ENCODE results near the gene NOX5.
"Not testable (repeated sequence)": the region's sequence is repeated elsewhere in the genome, so short reads cannot be mapped to it uniquely, and the experiment has no call there.

NOX5 gene

DNA sequence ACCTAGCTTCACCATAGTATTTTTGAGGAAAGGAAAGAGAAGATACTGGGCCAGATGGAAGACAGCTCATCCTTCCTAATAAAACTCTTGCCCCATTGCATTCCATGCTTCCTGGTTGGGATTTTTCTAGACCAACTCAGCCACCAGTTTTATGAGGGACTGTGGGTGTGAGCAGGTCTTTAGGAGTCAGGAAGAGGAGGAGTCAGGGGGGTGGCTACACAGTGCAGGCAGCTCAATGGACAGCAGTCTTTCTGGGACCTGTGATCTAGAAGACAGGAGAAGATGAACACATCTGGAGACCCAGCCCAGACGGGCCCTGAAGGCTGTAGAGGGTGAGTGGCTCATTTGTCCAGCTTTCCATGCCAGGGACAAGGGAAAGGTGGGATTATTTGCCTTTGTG, at the start of gene NOX5:
NOX5 (plus strand) TSS at position 242 of the 400 bp plus-strand sequence; CDS start at position 283, 41 bp downstream.
- H3K9me3 Mint-ChIP-seq = peaks cover 5% of the 10 kb centered on the region
- no peak within 1 kb of the TSS for H3K4me3 Mint-ChIP-seq
- no peak within 1 kb of the TSS for H3K27ac Mint-ChIP-seq (ENCODE audit: low read depth)
- H3K27me3 Mint-ChIP-seq = peaks cover 49% of the 10 kb centered on the region
- H3K4me1 Mint-ChIP-seq = no peaks in the 10 kb centered on the region
- H3K36me3 Mint-ChIP-seq (ENCODE audit: insufficient read depth) = no peaks in the 10 kb centered on the region
- DNase-seq (ENCODE audit: low spot score in 2 of 2) (no peak), ATAC-seq (replicated peaks; ENCODE audit: extremely low read depth, poor library complexity, severe bottlenecking) (no peak)

DNA sequence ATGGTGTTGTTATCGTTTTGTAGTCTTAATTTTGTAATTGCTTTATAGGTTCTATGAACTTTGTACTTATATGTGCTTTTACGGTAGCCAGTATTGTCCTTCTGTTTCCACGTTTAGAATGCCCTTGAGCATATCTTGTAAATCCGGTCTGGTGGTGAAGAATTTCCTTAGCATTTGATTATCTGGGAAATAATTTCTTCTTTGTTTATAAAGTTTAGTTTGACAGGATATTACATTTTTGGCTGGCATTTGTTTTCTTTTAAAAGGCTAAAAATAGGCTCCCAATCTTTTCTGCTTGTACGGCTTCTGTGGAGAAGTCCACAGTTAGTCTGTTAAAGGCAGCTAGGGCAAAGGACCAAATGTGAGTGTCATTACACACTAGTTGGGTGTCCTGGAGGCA, 47.5 kb upstream of the NOX5 start:
- no peak overlapping the region for H3K4me3 Mint-ChIP-seq
- no peaks in the 10 kb centered on the region for H3K36me3 Mint-ChIP-seq (ENCODE audit: insufficient read depth)
- ATAC-seq (replicated peaks; ENCODE audit: extremely low read depth, poor library complexity, severe bottlenecking) = no peak
- H3K27ac Mint-ChIP-seq (ENCODE audit: low read depth) = no peak overlapping the region
- peaks cover 53% of the 10 kb centered on the region for H3K27me3 Mint-ChIP-seq
- peaks cover 12% of the 10 kb centered on the region for H3K9me3 Mint-ChIP-seq
- DNase-seq (ENCODE audit: low spot score in 2 of 2) = no peak
- H3K4me1 Mint-ChIP-seq = no peaks in the 10 kb centered on the region

DNA sequence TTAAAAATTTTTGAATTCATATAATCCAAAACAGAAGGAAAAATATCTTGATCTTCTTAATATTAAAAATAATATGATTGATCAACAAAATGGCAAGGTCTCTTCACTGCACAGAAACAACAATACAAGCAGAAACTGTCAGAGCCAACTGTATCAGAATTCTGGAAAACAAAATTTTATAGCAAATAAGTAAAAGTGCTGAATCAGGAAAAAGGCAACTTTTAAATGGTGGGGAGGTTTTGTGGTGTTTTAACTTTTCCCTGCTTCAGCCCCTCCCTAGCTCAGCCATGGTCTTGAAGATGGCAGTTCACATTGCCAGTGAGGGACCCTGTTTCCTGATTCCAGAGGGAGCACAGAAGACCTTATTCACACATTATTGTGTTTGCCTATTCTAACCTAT, 46.5 kb upstream of the NOX5 start:
- H3K27ac Mint-ChIP-seq (ENCODE audit: low read depth) = no peak overlapping the region
- peaks cover 53% of the 10 kb centered on the region for H3K27me3 Mint-ChIP-seq
- ATAC-seq (replicated peaks; ENCODE audit: extremely low read depth, poor library complexity, severe bottlenecking) (no peak), DNase-seq (ENCODE audit: low spot score in 2 of 2) (no peak)
- no peaks in the 10 kb centered on the region for H3K4me1 Mint-ChIP-seq
- H3K4me3 Mint-ChIP-seq = no peak overlapping the region
- H3K36me3 Mint-ChIP-seq (ENCODE audit: insufficient read depth) = no peaks in the 10 kb centered on the region
- H3K9me3 Mint-ChIP-seq = peaks cover 12% of the 10 kb centered on the region

DNA sequence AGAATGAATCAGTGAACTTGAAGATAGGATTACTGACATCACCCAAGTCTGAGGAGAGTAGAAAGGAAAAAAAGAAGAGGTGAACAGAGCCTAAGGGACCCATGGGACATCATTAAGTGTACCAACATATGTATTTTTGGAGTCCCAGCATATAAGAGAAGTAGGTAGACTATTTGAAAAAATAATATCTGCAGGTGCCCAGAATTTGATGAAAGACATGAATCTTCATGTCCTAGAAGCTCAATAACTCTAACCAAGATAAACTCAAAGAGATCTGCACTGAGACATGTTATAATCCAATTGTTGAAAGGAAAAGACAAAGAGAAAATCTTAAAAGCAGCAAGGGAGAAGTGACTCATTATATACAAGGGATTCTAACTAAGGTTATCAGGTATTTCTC, 45.2 kb upstream of the NOX5 start:
- Mint-ChIP-seq H3K9me3 (peaks cover 12% of the 10 kb centered on the region), H3K4me1 (no peaks in the 10 kb centered on the region), H3K27me3 (peaks cover 53% of the 10 kb centered on the region), H3K27ac (ENCODE audit: low read depth) (no peak overlapping the region), H3K4me3 (no peak overlapping the region), H3K36me3 (ENCODE audit: insufficient read depth) (no peaks in the 10 kb centered on the region)
- no peak for DNase-seq (ENCODE audit: low spot score in 2 of 2)
- ATAC-seq (replicated peaks; ENCODE audit: extremely low read depth, poor library complexity, severe bottlenecking) = no peak

DNA sequence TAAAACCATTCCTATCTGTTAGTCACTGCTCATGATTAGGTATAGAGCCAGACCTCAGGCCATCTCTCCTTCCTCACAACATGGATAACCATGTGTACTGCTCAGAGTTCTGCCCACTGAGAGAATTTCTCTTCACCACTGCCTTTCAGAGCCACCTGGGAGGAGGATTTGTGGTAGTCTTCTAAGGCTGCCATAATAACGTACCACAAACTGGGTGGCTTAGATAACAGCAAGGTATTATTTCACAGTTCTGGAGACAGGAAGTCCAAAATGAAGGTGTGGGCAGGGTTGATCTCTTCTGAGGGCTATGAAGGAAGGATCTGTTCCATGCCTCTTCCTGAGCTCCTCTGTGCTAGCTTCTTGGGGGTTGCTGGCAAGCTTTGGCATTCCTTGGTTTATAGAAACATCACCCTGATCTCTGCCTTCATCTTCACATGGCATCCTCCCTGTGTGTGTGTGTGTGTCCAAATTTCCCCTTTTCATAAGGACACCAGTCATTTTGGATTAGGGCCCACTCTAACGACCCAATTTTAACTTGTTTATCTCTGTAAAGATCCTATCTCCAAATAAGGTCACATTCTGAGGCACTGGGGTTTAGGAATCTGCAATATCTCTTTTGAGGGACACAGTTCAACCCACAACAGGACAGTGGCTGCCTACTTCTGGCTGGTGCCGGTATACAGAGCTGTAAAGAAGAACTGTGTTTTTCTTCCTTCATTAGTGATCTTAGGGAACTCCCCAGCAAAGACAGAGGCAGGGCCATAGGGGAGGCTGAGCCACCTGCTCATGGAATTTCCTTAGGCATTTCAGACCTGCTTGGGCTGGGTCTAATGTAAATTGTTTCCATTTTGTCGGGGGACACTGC, 42.1 kb upstream of the NOX5 start:
- Mint-ChIP-seq H3K27ac (ENCODE audit: low read depth) (no peak overlapping the region), H3K4me1 (no peaks in the 10 kb centered on the region), H3K4me3 (no peak overlapping the region), H3K27me3 (peaks cover 48% of the 10 kb centered on the region), H3K36me3 (ENCODE audit: insufficient read depth) (no peaks in the 10 kb centered on the region), H3K9me3 (peaks cover 12% of the 10 kb centered on the region)
- no peak for ATAC-seq (replicated peaks; ENCODE audit: extremely low read depth, poor library complexity, severe bottlenecking)
- no peak for DNase-seq (ENCODE audit: low spot score in 2 of 2)

DNA sequence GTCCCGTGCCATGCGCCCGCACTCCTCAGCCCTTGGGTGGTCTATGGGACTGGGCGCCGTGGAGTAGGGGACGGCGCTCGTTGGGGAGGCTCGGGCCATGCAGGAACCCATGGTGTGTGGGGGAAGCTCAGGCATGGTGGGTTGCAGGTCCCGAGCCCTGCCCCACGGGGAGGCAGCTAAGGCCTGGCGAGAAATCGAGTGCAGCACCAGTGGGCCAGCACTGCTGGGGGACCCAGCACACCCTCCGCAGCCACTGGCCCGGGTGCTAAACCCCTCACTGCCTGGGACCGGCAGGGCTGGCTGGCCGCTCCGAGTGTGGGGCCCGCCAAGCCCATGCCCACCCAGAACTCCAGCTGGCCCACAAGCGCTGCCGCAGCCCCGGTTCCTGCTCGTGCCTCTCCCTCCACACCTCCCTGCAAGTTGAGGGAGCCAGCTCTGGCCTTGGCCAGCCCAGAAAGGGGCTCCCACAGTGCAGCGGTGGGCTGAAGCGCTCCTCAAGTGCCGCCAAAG, 38.8 kb upstream of the NOX5 start:
- not testable (repeated sequence) for H3K27ac Mint-ChIP-seq (ENCODE audit: low read depth); H3K4me1 Mint-ChIP-seq; H3K9me3 Mint-ChIP-seq; DNase-seq (ENCODE audit: low spot score in 2 of 2); H3K36me3 Mint-ChIP-seq (ENCODE audit: insufficient read depth); ATAC-seq (replicated peaks; ENCODE audit: extremely low read depth, poor library complexity, severe bottlenecking); H3K4me3 Mint-ChIP-seq
- H3K27me3 Mint-ChIP-seq = peaks cover 45% of the 10 kb centered on the region

GRCh38 chr15:68977426-68977825, 37.1 kb upstream of the NOX5 start:
- DNase-seq (ENCODE audit: low spot score in 2 of 2); H3K4me1 Mint-ChIP-seq; H3K27ac Mint-ChIP-seq (ENCODE audit: low read depth); H3K36me3 Mint-ChIP-seq (ENCODE audit: insufficient read depth); ATAC-seq (replicated peaks; ENCODE audit: extremely low read depth, poor library complexity, severe bottlenecking); H3K9me3 Mint-ChIP-seq; H3K4me3 Mint-ChIP-seq: not testable (repeated sequence)
- H3K27me3 Mint-ChIP-seq = peaks cover 53% of the 10 kb centered on the region

- H3K36me3 Mint-ChIP-seq (ENCODE audit: insufficient read depth) = no peaks in the 10 kb centered on the region
- peaks cover 54% of the 10 kb centered on the region for H3K27me3 Mint-ChIP-seq
- no peak for DNase-seq (ENCODE audit: low spot score in 2 of 2)
- no peaks in the 10 kb centered on the region for H3K9me3 Mint-ChIP-seq
- no peak overlapping the region for H3K27ac Mint-ChIP-seq (ENCODE audit: low read depth)
- no peak overlapping the region for H3K4me3 Mint-ChIP-seq
- no peaks in the 10 kb centered on the region for H3K4me1 Mint-ChIP-seq
- ATAC-seq (replicated peaks; ENCODE audit: extremely low read depth, poor library complexity, severe bottlenecking) = no peak
Observed at GRCh38 chr15:68979006-68979405, 35.5 kb upstream of the NOX5 start.

- no peaks in the 10 kb centered on the region for H3K36me3 Mint-ChIP-seq (ENCODE audit: insufficient read depth)
- H3K9me3 Mint-ChIP-seq = no peaks in the 10 kb centered on the region
- no peaks in the 10 kb centered on the region for H3K4me1 Mint-ChIP-seq
- peaks cover 46% of the 10 kb centered on the region for H3K27me3 Mint-ChIP-seq
- DNase-seq (ENCODE audit: low spot score in 2 of 2) = no peak
- no peak overlapping the region for H3K4me3 Mint-ChIP-seq
- H3K27ac Mint-ChIP-seq (ENCODE audit: low read depth) = no peak overlapping the region
- no peak for ATAC-seq (replicated peaks; ENCODE audit: extremely low read depth, poor library complexity, severe bottlenecking)
Observed at GRCh38 chr15:68979816-68980215, 34.7 kb upstream of the NOX5 start.

- no peak for DNase-seq (ENCODE audit: low spot score in 2 of 2)
Observed at GRCh38 chr15:68980786-68981185, 33.7 kb upstream of the NOX5 start.

DNA sequence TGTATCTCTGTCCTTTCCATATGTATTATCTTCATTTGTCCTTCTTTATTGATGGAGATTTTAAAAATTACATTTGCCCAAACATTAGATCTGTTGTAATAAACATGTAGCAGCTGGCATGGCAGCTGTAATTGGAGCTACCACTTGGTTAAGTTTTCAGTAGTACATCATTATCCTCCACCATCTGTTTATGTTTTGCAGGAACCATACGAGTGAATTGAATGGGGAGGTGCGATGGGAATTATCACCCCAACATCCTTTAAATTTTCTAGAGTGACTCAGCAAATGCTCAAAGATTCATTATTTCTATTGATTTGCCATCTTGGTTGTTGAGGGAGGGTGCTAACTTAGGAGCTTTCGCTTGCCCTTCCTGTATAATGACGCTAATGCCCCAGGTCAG, 32.6 kb upstream of the NOX5 start:
- DNase-seq (ENCODE audit: low spot score in 2 of 2) (no peak), ATAC-seq (replicated peaks; ENCODE audit: extremely low read depth, poor library complexity, severe bottlenecking) (no peak)
- Mint-ChIP-seq H3K27ac (ENCODE audit: low read depth) (no peak overlapping the region), H3K4me3 (no peak overlapping the region), H3K27me3 (peaks cover 47% of the 10 kb centered on the region), H3K36me3 (ENCODE audit: insufficient read depth) (no peaks in the 10 kb centered on the region), H3K9me3 (no peaks in the 10 kb centered on the region), H3K4me1 (no peaks in the 10 kb centered on the region)

More at GRCh38 chr15:68980786-68981185, 33.7 kb upstream of the NOX5 start:
- H3K36me3 Mint-ChIP-seq (ENCODE audit: insufficient read depth) = no peaks in the 10 kb centered on the region
- peaks cover 44% of the 10 kb centered on the region for H3K27me3 Mint-ChIP-seq
- no peak overlapping the region for H3K27ac Mint-ChIP-seq (ENCODE audit: low read depth)
- no peak for ATAC-seq (replicated peaks; ENCODE audit: extremely low read depth, poor library complexity, severe bottlenecking)
- no peak overlapping the region for H3K4me3 Mint-ChIP-seq
- no peaks in the 10 kb centered on the region for H3K9me3 Mint-ChIP-seq
- no peaks in the 10 kb centered on the region for H3K4me1 Mint-ChIP-seq

- peaks cover 55% of the 10 kb centered on the region for H3K27me3 Mint-ChIP-seq
- H3K36me3 Mint-ChIP-seq (ENCODE audit: insufficient read depth) = no peaks in the 10 kb centered on the region
- ATAC-seq (replicated peaks; ENCODE audit: extremely low read depth, poor library complexity, severe bottlenecking) (no peak), DNase-seq (ENCODE audit: low spot score in 2 of 2) (no peak)
- no peak overlapping the region for H3K27ac Mint-ChIP-seq (ENCODE audit: low read depth)
- no peaks in the 10 kb centered on the region for H3K4me1 Mint-ChIP-seq
- no peak overlapping the region for H3K4me3 Mint-ChIP-seq
- no peaks in the 10 kb centered on the region for H3K9me3 Mint-ChIP-seq
Observed at GRCh38 chr15:68982976-68983563, 31.4 kb upstream of the NOX5 start.

DNA sequence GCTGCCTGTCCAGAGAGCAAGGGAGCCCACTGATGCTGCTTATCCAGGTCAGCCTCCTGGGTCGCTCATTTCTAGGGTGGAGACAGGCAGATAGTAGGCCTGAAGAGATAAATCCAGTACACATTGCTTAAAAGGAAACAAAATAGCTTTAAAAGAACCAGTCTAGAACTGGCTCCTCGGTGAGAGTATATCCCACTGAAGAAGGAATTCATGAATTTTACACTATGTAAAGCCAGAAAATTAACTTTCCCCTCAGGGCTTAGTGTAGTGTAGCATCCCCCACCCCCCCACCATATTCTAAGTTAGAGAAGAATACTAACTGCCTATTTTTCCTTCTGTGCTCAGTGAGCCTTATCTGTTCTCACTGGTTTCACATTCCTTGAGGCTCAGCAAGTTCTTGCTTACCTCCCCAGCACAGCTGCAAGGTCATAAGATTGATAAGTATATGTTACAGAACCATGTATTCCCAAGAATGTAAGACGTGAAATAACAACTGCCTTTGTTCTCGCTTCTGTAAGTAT, 30.5 kb upstream of the NOX5 start:
- DNase-seq (ENCODE audit: low spot score in 2 of 2) = no peak
- ATAC-seq (replicated peaks; ENCODE audit: extremely low read depth, poor library complexity, severe bottlenecking) = no peak
- no peak overlapping the region for H3K4me3 Mint-ChIP-seq
- no peaks in the 10 kb centered on the region for H3K36me3 Mint-ChIP-seq (ENCODE audit: insufficient read depth)
- H3K27ac Mint-ChIP-seq (ENCODE audit: low read depth) = no peak overlapping the region
- H3K27me3 Mint-ChIP-seq = peaks cover 65% of the 10 kb centered on the region
- no peaks in the 10 kb centered on the region for H3K4me1 Mint-ChIP-seq
- no peaks in the 10 kb centered on the region for H3K9me3 Mint-ChIP-seq

Data from central memory CD8-positive, alpha-beta T cell (primary cell).